CD1c-positive myeloid dendritic cell (primary cell): ENCODE measurements around the gene TVP23B.
"Not testable (repeated sequence)": the region's sequence is repeated elsewhere in the genome, so short reads cannot be mapped to it uniquely, and the experiment has no call there.

Experiments used
- DNase-seq: peaks from one replicate; pipeline ENCODE4 v3.0.0-alpha.2; 2016; ENCODE audit errors: extremely low spot score

The TVP23B gene

DNA sequence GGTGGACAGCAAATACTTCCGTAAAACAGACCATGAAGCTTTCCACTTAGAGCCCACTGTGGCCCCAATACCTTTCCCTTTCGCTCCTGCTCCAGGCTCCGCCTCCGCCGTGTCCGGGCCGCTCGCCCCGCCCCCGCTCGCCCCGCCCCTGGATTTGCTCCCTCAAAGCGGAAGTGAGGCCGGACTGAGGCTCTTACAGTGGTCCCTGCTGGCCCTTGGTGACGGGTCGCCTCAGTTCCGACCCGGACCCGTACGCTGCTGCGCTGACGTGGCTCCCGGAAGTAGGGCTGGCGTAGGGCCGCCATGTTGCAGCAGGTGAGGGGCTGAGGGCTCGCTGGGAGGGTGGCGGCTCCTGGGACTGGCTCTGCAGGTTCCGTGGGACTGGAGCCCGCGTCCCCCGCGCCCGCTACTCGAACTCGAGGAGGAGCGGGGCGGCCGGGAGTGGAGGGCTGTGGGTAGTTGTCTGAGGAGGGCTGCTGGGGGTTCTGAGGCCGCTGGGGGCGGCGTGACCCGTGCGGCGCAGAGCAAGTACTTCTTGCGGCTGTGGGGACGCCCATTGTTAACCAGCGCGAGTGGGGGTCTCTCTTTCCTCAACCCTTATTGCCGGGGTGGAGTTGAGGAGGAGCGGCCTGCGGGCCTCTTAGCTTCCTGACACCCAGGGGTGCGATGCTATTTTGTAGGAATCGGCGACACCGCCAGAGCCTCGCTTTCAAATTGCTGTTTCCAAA lies at the start of gene TVP23B:
TSS of gene TVP23B (plus strand) at position 193 of the 728 bp plus-strand sequence. CDS start at position 304, 111 bp downstream.
- DNase-seq: peak; percentile 97

GRCh38 chr17:18732438-18732837 lies 48.5 kb upstream of the TVP23B start:
- DNase-seq: not testable (repeated sequence)

- not testable (repeated sequence) for DNase-seq
Measured at GRCh38 chr17:18733350-18733749, 47.6 kb upstream of the TVP23B start.

GRCh38 chr17:18739616-18740391 lies 41.2 kb upstream of the TVP23B start:
- not testable (repeated sequence) for DNase-seq

DNA sequence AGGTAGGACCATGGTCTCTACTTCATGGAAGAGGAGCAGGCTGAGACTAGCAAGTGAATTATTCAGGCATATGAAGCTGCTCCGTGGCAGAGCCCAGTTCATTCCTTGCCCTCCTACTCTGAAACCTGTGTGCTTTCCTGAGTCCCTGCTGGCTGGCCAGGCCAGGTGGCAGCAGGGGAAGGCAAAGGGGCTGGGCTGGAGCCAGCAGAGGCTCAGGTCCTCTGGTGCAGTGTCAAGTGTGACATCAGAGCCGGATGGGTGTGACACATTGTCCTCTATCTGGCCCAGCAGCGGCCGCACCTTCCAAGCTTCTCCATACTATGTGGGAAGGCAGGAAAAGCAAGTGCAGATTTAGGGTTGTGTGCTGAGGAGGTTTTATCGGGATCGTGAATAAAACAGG lies 39.8 kb upstream of the TVP23B start:
- not testable (repeated sequence) for DNase-seq

DNA sequence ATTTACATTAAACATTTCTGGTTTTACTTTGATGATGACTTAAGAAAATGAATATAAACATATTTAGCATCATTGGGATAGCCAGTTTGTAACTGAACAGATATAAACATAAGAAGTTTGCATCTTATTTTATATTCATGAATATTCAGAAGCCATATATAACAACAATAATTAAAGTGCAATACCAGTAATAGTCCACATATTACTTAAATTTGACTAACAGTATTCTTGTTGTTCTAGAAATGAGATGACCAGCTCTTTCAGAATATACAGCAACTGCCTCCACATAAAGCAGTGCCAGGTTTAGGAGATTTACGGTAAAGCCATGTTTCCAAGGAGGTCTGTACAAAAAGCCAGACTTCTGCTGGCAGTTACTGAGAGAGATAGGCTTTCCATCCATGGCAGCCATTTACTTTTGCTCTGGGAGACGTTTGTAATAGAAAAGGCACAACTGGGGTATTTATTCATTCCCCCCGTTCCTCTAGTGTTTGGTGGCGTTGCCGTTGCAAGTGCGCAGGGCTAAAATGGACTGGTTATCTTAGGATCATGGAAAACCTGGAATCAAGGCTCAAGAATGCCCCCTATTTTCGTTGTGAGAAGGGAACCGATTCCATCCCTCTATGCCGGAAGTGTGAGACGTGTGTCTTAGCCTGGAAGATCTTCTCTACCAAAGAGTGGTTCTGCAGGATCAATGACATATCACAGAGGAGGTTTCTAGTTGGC lies 37.1 kb upstream of the TVP23B start, which contains the start of gene FBXW10:
TSS of gene FBXW10 (plus strand) at position 356 of the 723 bp plus-strand sequence. CDS start at position 547, 191 bp downstream.
- DNase-seq: not testable (repeated sequence)

GRCh38 chr17:18744726-18745125 lies 36.3 kb upstream of the TVP23B start:
- not testable (repeated sequence) for DNase-seq

GRCh38 chr17:18746551-18746950 lies 34.4 kb upstream of the TVP23B start:
- DNase-seq: not testable (repeated sequence)

DNA sequence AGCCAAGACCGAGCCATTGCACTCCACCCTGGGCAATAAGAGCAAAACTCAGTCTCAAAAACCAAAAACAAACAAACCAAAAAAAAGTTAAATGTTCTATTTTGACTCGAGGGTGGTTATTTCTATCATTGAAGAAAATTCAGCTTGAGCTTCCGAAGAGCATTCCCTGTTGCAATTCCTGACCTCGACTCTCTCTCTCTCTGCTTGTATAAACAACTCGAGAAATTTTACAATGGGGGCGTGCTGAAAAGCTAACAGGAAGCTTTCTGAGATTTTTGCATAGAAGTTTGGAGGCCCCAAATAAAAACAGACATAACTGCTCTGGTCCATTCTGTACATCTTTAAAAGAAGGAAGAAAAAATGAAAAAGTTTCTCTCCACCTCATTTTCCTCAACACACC lies 33.5 kb upstream of the TVP23B start:
- DNase-seq: not testable (repeated sequence)

DNA sequence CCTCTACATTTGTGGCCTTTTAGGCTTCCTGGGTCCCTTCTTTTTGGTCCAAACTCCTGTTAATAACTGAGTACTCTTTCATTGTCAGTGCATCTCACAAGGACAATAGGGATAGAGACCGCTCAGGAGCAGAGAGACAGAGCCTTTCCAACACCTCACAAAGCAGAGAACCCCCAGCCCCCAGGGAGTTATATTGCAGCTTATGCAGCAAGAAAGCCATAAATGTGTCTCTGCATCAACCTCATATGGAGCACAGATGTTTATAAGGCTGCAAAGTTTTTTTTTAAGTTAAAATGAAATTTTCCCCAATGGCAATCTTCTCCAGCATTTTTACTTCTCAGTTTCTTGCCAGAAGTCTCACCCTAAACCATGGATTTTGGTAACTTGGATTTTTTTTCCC lies 30.7 kb upstream of the TVP23B start:
- DNase-seq: not testable (repeated sequence)

- DNase-seq: not testable (repeated sequence)
Measured at GRCh38 chr17:18753829-18754409, 27.1 kb upstream of the TVP23B start.

DNA sequence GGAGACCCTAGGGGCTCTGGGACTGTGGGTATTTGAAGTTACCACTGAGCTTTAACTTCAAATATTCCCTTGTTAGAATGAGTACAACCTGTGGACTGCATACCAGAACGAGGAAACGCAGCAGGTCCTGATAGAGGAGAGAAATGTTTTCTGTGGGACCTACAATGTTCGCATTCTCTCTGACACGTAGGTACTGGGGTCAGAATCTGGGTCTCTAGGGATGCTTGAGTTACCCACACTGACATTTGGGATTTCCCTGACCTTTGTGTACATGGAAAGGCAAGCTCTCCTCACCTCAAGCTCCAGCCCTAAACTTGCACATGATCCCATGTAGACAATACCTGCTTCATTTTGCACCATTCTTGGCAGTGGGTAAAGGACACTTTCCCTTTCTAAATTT lies 25.0 kb upstream of the TVP23B start:
- not testable (repeated sequence) for DNase-seq

- DNase-seq: not testable (repeated sequence)
Measured at GRCh38 chr17:18757368-18758044, 23.5 kb upstream of the TVP23B start.

GRCh38 chr17:18758344-18758743 lies 22.6 kb upstream of the TVP23B start:
- DNase-seq: not testable (repeated sequence)

- DNase-seq: not testable (repeated sequence)
Measured at GRCh38 chr17:18760221-18760620, 20.8 kb upstream of the TVP23B start.

DNA sequence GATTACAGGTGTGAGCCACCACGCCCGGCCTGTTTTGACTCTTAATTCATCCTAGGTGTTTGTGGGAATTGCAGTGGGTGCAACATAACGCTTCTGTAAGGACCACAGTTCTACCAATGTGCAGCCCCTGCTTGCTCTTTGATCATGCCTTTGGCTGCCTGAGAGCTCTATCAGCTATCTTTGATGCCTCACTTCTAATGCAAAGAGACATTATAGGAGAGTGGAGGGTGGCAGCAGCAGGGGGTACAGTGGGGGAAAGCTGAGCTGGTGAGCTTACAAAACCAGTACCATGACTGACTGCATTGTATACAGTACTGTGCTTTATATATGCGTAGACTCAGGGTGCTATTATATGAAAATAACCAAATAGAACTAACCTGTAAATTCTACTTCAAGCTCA lies 10.4 kb upstream of the TVP23B start:
- not testable (repeated sequence) for DNase-seq

- DNase-seq: not testable (repeated sequence)
Measured at GRCh38 chr17:18771066-18771465, 9.9 kb upstream of the TVP23B start.

DNA sequence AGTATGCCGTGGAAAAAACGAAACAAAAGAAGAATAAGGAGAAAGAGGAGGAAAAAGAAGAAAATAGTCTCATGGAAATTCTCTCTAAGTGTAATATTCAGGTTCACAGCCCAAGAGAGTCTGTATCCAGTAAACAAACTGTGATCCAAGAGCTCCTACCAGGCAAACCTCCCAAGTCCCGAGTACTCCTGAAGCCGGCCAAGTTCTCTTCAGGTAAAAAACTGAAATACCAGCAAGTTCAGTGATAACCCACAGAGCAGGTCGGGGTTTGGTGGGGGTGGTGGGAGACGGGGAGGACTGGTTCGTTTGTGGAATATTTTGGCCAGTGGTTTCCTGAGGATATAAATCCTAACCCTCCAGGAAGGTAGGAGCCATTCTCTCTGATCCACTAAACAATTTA lies 8.5 kb upstream of the TVP23B start:
- no peak for DNase-seq

- not testable (repeated sequence) for DNase-seq
Measured at GRCh38 chr17:18781805-18782204, 822 bp downstream of the TVP23B start.

DNA sequence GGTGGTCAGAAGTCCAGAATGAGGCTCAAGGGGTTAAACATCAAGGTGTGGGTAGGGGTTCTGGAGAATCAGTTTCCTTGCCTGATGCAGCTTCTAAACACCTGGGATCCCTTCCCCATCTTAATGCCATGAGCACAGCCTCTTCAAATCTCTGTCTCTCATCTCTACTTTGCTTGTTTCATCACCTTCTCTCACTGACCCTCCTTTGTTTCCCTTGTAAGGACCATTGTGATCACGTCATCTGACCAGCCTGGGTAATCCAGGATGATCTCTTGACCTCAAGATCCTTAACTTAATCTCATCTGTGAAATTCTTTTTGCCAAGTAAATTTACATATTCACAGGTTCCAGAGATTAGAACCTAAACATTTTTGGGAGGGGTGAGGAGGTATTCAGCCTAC lies 5.0 kb downstream of the TVP23B start:
- DNase-seq: not testable (repeated sequence)

- not testable (repeated sequence) for DNase-seq
Measured at GRCh38 chr17:18786890-18787289, 5.9 kb downstream of the TVP23B start.
